Adipocyte (in vitro differentiated cells): ENCODE results near the gene CCDC181.
"Not testable (repeated sequence)": the region's sequence is repeated elsewhere in the genome, so short reads cannot be mapped to it uniquely, and the experiment has no call there.

Experiments
- DNase-seq: peaks from one replicate; pipeline ENCODE4 v3.0.0-alpha.2; 2015; ENCODE audit warnings: low read depth
- H3K27me3 ChIP-seq: replicated peaks from 2 replicates; pipeline ENCODE4 v1.7.0; 2013; ENCODE audit warnings: mild to moderate bottlenecking, low read length, moderate library complexity; ENCODE audit not compliant: control insufficient read depth, insufficient read depth
- H3K36me3 ChIP-seq: 2 replicates; pipeline ENCODE4 v1.7.0; 2013; ENCODE audit warnings: low read length, mild to moderate bottlenecking, moderate library complexity; ENCODE audit not compliant: control insufficient read depth, insufficient read depth, severe bottlenecking
- H3K4me1 ChIP-seq: 2 replicates; pipeline ENCODE4 v1.7.0; 2013; ENCODE audit warnings: mild to moderate bottlenecking, low read length, moderate library complexity; ENCODE audit not compliant: control insufficient read depth, insufficient read depth
- H3K4me3 ChIP-seq: 2 replicates; pipeline ENCODE4 v1.7.0; 2013; ENCODE audit warnings: mild to moderate bottlenecking, low read length, moderate library complexity
- H3K9ac ChIP-seq: 2 replicates; pipeline ENCODE4 v1.7.0; 2013; ENCODE audit warnings: mild to moderate bottlenecking, low read length, moderate library complexity
- H3K9me3 ChIP-seq: 2 replicates; pipeline ENCODE4 v1.7.0; 2013; ENCODE audit warnings: mild to moderate bottlenecking, low read length, moderate library complexity; ENCODE audit not compliant: control insufficient read depth

The CCDC181 gene

DNA sequence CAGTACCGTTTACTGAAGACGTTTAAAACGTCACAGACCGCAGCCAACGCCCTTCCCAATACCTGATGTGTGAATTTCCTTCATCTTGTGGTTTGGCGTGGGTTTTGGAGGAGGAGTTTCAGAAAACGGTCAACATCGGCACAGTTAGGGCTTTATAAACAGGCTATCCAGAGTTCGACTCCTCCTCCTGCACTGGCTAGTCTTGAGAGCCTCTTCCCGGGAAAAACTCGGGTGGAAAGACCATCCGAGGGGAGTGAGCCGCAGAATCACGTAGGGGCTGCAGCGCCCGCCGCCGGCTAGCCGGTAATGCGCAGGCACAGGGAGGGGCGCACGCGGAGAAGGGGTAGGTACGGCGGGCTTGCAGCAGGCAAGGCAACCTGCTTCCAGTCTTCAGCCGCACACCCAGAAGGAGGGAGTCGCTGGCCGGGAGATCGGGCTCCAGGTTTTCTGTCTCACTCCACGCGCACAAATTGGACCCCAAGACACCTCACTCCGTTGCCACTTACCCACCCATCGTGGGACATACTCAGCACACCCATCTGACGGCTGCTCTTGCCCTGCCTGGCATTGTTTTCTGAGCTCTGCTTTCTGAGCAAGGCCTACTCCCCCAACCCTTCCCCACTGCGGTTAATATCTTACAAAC, 33.0 kb upstream of the CCDC181 start:
- peaks cover 7% of the 10 kb centered on the region for H3K4me1 ChIP-seq
- peak overlapping the region; percentile 56 for H3K4me3 ChIP-seq
- peaks cover 18% of the 10 kb centered on the region for H3K9me3 ChIP-seq
- H3K27me3 ChIP-seq: no peaks in the 10 kb centered on the region
- peaks cover 20% of the 10 kb centered on the region for H3K36me3 ChIP-seq
- no peak overlapping the region for H3K9ac ChIP-seq
- DNase-seq: no peak

DNA sequence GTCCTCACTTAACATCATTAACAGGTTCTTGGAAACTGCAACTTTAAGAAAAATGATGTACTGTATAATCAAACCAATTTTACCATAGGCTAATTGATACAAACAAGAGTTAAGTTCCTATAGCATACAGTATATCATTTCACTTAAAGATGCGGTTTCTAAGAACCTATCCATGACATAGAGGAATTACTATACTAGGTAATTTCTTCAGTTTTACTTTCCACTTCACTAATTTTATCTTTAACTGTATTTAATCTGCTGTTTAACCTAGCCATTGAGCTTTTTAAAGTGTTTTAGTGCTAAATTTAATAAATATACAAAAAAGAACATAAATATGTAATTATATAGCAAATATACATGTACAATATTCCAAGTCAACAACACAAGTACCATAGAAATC, 30.2 kb upstream of the CCDC181 start:
- Histone ChIP-seq H3K4me1 (peaks cover 7% of the 10 kb centered on the region), H3K4me3 (no peak overlapping the region), H3K9me3 (peaks cover 18% of the 10 kb centered on the region), H3K27me3 (no peaks in the 10 kb centered on the region), H3K36me3 (peaks cover 2% of the 10 kb centered on the region), H3K9ac (no peak overlapping the region)
- DNase-seq: no peak

DNA sequence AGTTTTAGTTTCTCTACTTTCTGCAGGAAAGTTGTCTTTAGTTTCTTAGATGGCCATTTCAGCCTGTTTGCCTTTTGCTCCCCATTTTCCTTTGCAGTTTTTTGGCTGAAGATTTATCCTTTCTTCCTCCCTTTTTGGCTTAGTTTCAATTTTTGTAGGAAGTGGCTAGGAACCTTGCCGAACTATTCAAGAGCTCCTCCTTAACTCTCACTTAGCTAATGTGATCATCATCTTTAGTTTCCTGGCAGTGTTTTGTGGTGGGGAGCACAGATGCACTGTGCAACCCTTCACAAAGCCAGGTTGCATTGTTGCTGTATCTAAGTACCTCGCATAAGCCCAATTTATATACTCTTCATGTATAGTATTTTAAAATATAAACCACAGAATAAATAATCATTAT, 28.8 kb upstream of the CCDC181 start:
- Histone ChIP-seq H3K27me3 (no peaks in the 10 kb centered on the region), H3K9ac (no peak overlapping the region), H3K4me3 (no peak overlapping the region), H3K4me1 (peaks cover 7% of the 10 kb centered on the region), H3K36me3 (no peaks in the 10 kb centered on the region), H3K9me3 (peaks cover 18% of the 10 kb centered on the region)
- DNase-seq: no peak

DNA sequence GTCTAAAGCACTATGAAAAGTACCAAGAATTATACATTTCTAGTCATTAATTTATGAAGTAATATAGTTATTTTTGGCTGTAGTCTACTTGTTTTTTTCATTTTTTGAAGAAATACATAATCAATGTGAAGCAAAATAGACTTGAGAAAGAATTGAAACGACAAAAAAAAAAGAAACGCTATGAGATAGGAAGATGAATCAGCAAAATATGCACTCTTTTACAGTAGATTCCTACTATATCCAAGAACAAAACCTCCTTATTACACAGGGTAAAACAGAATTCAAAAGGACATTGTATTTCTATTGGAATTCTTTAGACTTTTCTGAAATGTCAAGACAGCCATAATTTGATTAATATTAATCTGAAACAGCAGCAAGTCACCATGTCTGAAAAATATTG, 25.6 kb upstream of the CCDC181 start:
- no peak overlapping the region for H3K9ac ChIP-seq
- no peak overlapping the region for H3K4me3 ChIP-seq
- H3K9me3 ChIP-seq: peaks cover 17% of the 10 kb centered on the region

DNA sequence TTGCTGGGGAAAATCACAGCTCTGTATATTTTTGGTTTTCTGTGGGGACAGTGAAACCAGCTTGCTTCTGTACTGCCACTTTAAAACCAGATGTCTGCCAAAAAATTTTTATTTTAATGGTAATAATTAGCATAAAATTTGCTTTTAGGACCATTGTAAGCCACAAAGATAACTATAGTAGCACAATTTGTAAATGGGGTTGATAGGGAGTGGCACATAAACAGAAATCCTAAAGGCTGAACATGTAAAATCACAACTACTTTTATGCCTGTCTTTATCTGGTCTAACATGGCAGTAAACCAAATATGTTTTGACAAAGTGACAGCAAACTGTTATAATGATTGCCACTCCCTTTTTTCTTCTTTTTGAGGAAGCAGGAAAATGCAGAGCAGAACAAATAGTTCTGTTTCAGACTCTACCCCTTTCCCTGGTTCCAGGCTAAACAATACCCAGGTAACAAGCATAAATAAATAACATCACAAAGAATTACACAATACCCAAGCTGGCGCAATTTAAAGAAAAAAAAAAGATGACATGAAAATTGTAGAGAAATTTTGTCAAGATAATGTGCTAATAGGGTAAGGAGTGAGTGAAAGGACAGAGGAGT, 24.0 kb upstream of the CCDC181 start:
- H3K36me3 ChIP-seq: no peaks in the 10 kb centered on the region
- no peak overlapping the region for H3K9ac ChIP-seq
- DNase-seq: no peak
- H3K27me3 ChIP-seq: no peaks in the 10 kb centered on the region
- no peaks in the 10 kb centered on the region for H3K4me1 ChIP-seq
- H3K4me3 ChIP-seq: no peak overlapping the region
- peaks cover 1% of the 10 kb centered on the region for H3K9me3 ChIP-seq

More for the DNA sequence above, 25.6 kb upstream of the CCDC181 start:
- Histone ChIP-seq H3K27me3 (no peaks in the 10 kb centered on the region), H3K36me3 (no peaks in the 10 kb centered on the region), H3K4me1 (no peaks in the 10 kb centered on the region)
- DNase-seq: no peak

DNA sequence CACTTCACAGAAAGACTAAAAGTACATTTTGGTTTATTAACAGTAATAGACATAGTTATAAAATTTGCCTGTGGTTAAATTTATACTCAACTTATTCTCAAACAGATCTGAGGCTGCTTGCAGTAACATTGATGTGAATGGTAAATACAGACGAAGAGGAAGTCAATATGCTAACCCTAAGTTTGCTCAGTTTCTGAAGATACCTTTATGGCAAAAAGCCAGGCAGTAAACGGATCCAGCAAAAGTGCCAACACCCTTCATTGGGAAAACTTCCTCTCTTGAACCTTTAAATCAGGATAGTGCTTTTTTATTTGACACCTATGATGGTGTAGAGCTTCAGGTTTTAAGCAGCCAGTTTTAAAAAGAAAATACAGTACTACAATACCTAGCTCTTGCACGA, 16.6 kb upstream of the CCDC181 start:
- DNase-seq: no peak
- Histone ChIP-seq H3K27me3 (no peaks in the 10 kb centered on the region), H3K9me3 (no peaks in the 10 kb centered on the region), H3K4me1 (peaks cover 3% of the 10 kb centered on the region), H3K9ac (no peak overlapping the region), H3K4me3 (no peak overlapping the region), H3K36me3 (no peaks in the 10 kb centered on the region)

DNA sequence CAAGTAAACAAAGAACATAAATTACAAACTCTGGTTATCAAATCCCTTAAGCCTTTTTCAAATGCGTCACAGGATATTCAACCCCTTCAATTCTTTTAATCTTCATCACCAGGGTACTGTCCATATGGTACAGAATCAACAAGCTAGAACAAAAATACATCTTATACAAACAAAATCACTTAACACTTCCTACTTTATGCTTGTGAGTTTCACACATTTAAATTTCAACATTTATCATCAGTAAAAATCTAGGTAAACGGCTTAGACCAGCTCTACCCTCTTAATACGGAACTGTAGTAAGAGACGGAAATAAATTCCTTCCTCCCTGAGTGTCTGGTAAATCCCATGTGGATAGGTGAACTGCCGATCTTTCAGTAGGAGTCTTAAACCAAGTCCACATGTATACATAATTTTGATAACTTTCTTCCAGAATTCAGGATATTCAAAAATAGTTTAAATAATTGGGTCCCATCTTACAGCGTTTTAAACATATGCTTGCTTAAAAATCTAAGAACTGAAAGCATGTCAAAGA, 1.0 kb downstream of the CCDC181 start:
- H3K36me3 ChIP-seq: no peaks in the 10 kb centered on the region
- no peaks in the 10 kb centered on the region for H3K9me3 ChIP-seq
- no peak for DNase-seq
- H3K27me3 ChIP-seq: no peaks in the 10 kb centered on the region
- H3K4me1 ChIP-seq: no peaks in the 10 kb centered on the region
- peak overlapping the region; percentile 83 for H3K4me3 ChIP-seq
- H3K9ac ChIP-seq: no peak overlapping the region

DNA sequence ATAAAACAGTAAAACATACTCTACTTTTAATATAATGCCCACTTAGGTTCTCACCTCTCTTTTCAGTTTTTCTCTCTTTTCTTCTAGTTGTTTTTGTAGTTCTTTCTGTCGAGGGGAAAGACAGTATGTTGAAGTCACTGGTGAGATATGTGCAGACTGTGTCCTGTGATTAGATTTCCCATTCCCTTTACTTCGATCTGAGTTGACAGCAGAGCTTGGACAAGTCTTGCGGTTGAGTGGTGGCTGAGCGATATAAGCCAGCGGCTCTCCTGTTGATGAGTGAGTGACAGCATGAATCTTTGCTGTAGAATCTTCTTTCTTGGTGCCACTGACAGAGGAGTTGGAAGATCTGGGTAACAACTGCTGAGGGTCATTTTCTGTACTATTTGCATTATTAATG, 6.0 kb downstream of the CCDC181 start:
- H3K4me3 ChIP-seq: no peak overlapping the region
- no peaks in the 10 kb centered on the region for H3K9me3 ChIP-seq
- no peaks in the 10 kb centered on the region for H3K27me3 ChIP-seq
- no peak overlapping the region for H3K9ac ChIP-seq
- H3K4me1 ChIP-seq: no peaks in the 10 kb centered on the region
- H3K36me3 ChIP-seq: no peaks in the 10 kb centered on the region
- no peak for DNase-seq

DNA sequence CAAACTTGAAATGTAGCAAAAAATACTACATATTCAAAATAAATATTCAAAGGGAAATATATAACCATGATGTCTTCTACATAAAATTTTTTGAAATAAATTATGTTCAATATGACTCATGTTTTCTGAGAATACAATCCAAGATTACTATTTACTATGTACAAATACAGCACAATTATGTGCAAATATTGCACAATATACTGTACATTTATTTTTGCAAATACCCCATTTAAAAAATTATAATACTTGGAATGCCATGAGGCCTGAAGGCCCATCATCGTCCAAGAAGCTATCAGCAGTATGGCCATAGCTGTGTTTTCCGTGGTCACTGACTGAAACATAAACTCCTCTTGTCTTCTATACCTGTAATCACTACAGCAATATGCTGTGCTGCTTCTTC, 12.3 kb downstream of the CCDC181 start:
- no peaks in the 10 kb centered on the region for H3K36me3 ChIP-seq
- no peak overlapping the region for H3K9ac ChIP-seq
- H3K4me3 ChIP-seq: no peak overlapping the region
- no peaks in the 10 kb centered on the region for H3K9me3 ChIP-seq
- H3K4me1 ChIP-seq: no peaks in the 10 kb centered on the region
- no peaks in the 10 kb centered on the region for H3K27me3 ChIP-seq
- no peak for DNase-seq

DNA sequence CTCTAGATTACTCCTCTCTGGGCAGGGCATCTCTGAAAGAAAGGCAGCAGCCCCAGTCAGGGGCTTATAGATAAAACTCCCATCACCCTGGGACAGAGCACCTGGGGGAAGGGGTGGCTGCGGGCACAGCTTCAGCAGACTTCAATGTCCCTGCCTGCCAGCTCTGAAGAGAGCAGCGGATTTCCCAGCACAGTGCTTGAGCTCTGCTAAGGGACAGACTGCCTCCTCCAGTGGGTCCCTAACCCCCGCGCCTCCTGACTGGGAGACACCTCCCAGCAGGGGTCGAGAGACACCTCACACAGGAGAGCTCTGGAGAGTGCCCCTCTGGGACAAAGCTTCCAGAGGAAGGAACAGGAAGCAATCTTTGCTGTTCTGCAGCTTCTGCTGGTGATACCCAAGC, 18.9 kb downstream of the CCDC181 start:
- not testable (repeated sequence) for H3K27me3 ChIP-seq, H3K4me1 ChIP-seq, DNase-seq, H3K4me3 ChIP-seq, H3K36me3 ChIP-seq, H3K9ac ChIP-seq
- H3K9me3 ChIP-seq: peaks cover 17% of the 10 kb centered on the region

DNA sequence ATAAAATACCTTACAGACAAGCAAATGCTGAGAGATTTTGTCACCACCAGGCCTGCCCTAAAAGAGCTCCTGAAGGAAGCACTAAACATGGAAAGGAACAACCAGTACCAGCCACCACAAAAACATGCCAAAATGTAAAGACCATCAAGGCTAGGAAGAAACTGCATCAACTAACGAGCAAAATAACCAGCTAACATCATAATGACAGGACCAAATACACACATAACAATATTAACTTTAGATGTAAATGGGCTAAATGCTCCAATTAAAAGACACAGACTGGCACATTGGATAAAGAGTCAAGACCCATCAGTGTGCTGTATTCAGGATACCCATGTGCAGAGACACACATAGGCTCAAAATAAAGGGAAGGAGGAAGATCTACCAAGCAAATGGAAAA, 24.7 kb downstream of the CCDC181 start:
- H3K9ac ChIP-seq, H3K27me3 ChIP-seq, H3K4me3 ChIP-seq, DNase-seq, H3K36me3 ChIP-seq, H3K4me1 ChIP-seq: not testable (repeated sequence)
- H3K9me3 ChIP-seq: peaks cover 20% of the 10 kb centered on the region

DNA sequence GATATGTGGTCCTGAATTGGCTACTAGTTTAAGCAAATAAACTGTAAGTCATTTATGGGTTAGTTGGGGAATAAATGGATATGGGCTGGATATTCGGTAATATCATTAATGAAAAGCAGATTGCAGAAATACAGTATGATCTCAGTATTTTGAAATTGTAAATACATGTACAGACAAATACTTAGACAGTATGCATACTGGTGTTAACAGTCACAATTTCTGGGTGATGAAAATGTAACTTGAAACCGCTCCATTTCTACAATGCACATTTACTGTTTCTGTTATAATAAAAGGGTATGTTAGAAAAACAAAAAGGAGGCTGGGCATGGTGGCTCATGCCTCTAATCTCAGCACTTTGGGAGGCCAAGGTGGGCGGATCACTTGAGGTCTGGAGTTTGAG, 31.3 kb downstream of the CCDC181 start:
- Histone ChIP-seq H3K9ac (no peak overlapping the region), H3K27me3 (no peaks in the 10 kb centered on the region), H3K4me1 (no peaks in the 10 kb centered on the region), H3K36me3 (peaks cover 37% of the 10 kb centered on the region), H3K4me3 (no peak overlapping the region), H3K9me3 (peaks cover 3% of the 10 kb centered on the region)
- DNase-seq: no peak
